Astrocyte (in vitro differentiated cells and primary cell): Measurements from ENCODE around the gene UFL1. TPM values are rescaled to one million over a fixed set of nuclear protein-coding genes. Genes with fewer than 3 reads are reported as not detected.

Source experiments
- DNase-seq: peaks from one replicate; pipeline ENCODE4 v3.0.0-alpha.2; 2010; ENCODE audit warnings: low read depth
- FAIRE-seq: peaks from 2 replicates; lab custom pipeline; 2011; peaks lifted over from hg19 to GRCh38; lab: Jason Lieb, UNC
- H2AFZ ChIP-seq: 2 replicates; pipeline ENCODE4 v1.6.0; 2012; ENCODE audit warnings: low read depth, low read length, inconsistent platforms
- H3K27ac ChIP-seq: 2 replicates; pipeline ENCODE4 v1.5.1; 2011; ENCODE audit warnings: low read depth, low read length, inconsistent platforms
- H3K27me3 ChIP-seq: 2 replicates; pipeline ENCODE4 v1.6.0; 2011; ENCODE audit warnings: low read length, inconsistent platforms; ENCODE audit not compliant: insufficient read depth
- H3K36me3 ChIP-seq: 2 replicates; pipeline ENCODE4 v1.5.1; 2011; ENCODE audit warnings: low read length, inconsistent platforms; ENCODE audit not compliant: insufficient read depth
- H3K4me1 ChIP-seq: 2 replicates; pipeline ENCODE4 v1.5.1; 2011; ENCODE audit warnings: low read length, inconsistent platforms; ENCODE audit not compliant: insufficient read depth
- H3K4me2 ChIP-seq: 2 replicates; pipeline ENCODE4 v1.6.0; 2012; ENCODE audit warnings: low read length, inconsistent platforms
- H3K4me3 ChIP-seq: 2 replicates; pipeline ENCODE4 v1.5.1; 2011; ENCODE audit warnings: low read depth, mild to moderate bottlenecking, low read length, inconsistent platforms; ENCODE audit not compliant: insufficient read depth
- H3K79me2 ChIP-seq: 2 replicates; pipeline ENCODE4 v1.6.0; 2012; ENCODE audit warnings: mild to moderate bottlenecking, low read length, inconsistent platforms; ENCODE audit not compliant: insufficient read depth
- H3K9ac ChIP-seq: 2 replicates; pipeline ENCODE4 v1.6.0; 2012; ENCODE audit warnings: mild to moderate bottlenecking, low read length, inconsistent platforms
- H3K9me3 ChIP-seq: 2 replicates; pipeline ENCODE4 v1.5.1; 2012; ENCODE audit warnings: low read depth, mild to moderate bottlenecking, low read length, inconsistent platforms; ENCODE audit not compliant: insufficient read depth
- H4K20me1 ChIP-seq: 2 replicates; pipeline ENCODE4 v1.6.0; 2012; ENCODE audit warnings: low read length, inconsistent platforms; ENCODE audit not compliant: insufficient read depth
- H3K27ac Mint-ChIP-seq: one replicate; pipeline ENCODE4 v1.8.0; 2021; ENCODE audit warnings: mild to moderate bottlenecking, mixed read lengths; ENCODE audit not compliant: unreplicated experiment
- H3K27me3 Mint-ChIP-seq: one replicate; pipeline ENCODE4 v1.8.0; 2021; ENCODE audit warnings: low read depth, mixed read lengths; ENCODE audit not compliant: unreplicated experiment
- H3K36me3 Mint-ChIP-seq: one replicate; pipeline ENCODE4 v1.8.0; 2021; ENCODE audit warnings: low read depth, mixed read lengths; ENCODE audit not compliant: unreplicated experiment
- H3K4me1 Mint-ChIP-seq: one replicate; pipeline ENCODE4 v1.8.0; 2021; ENCODE audit warnings: low read depth, mixed read lengths; ENCODE audit not compliant: unreplicated experiment
- H3K4me3 Mint-ChIP-seq: one replicate; pipeline ENCODE4 v1.8.0; 2021; ENCODE audit warnings: mild to moderate bottlenecking, moderate library complexity, mixed read lengths; ENCODE audit not compliant: unreplicated experiment
- H3K9me3 Mint-ChIP-seq: one replicate; pipeline ENCODE4 v1.8.0; 2021; ENCODE audit warnings: mild to moderate bottlenecking, mixed read lengths; ENCODE audit not compliant: unreplicated experiment
- CTCF ChIP-seq: IDR thresholded peaks from 2 replicates; pipeline ENCODE4 v1.5.1; 2011; ENCODE audit warnings: low read depth, mild to moderate bottlenecking, inconsistent platforms, low read length, moderate library complexity; ENCODE audit not compliant: insufficient read depth
- EZH2 ChIP-seq: IDR thresholded peaks from 2 replicates; pipeline ENCODE4 v1.6.1; 2012; ENCODE audit warnings: mild to moderate bottlenecking, low read length, inconsistent platforms; ENCODE audit not compliant: insufficient read depth
- total RNA-seq: library from RNA; stranded (reverse); gene quantifications from 2 replicates; pipeline ENCODE4 v1.2.1, GENCODE V29; 2021

Gene UFL1
- total RNA-seq, 1 donor from 2014 or later = 19.5 TPM

- H3K27ac Mint-ChIP-seq = no peak overlapping the region
- no peak for DNase-seq
These were observed 53.8 kb downstream of the UFL1 start for GRCh38 chr6:96575359-96575758.

GRCh38 chr6:96576221-96576620, 54.6 kb downstream of the UFL1 start:
- Histone ChIP-seq H3K9ac (no peak overlapping the region), H3K27me3 (no peaks in the 10 kb centered on the region), H3K27ac (no peak overlapping the region), H3K4me1 (no peaks in the 10 kb centered on the region), H4K20me1 (no peaks in the 10 kb centered on the region), H3K36me3 (no peaks in the 10 kb centered on the region), H2AFZ (no peak overlapping the region), H3K4me3 (no peak overlapping the region), H3K4me2 (no peak overlapping the region), H3K79me2 (no peaks in the 10 kb centered on the region), H3K9me3 (no peaks in the 10 kb centered on the region)
- H3K9me3 Mint-ChIP-seq = no peaks in the 10 kb centered on the region
- H3K36me3 Mint-ChIP-seq = no peaks in the 10 kb centered on the region
- H3K4me3 Mint-ChIP-seq = no peak overlapping the region
- no peaks in the 10 kb centered on the region for H3K27me3 Mint-ChIP-seq
- H3K4me1 Mint-ChIP-seq = no peaks in the 10 kb centered on the region
- H3K27ac Mint-ChIP-seq = no peak overlapping the region
- DNase-seq = no peak
- TF ChIP-seq EZH2 = no peak
- no peak for TF ChIP-seq CTCF
- FAIRE-seq = no peak

More at GRCh38 chr6:96575359-96575758, 53.8 kb downstream of the UFL1 start:
- Histone ChIP-seq H2AFZ (no peak overlapping the region), H3K9ac (no peak overlapping the region), H3K27me3 (no peaks in the 10 kb centered on the region), H3K4me1 (no peaks in the 10 kb centered on the region), H3K79me2 (no peaks in the 10 kb centered on the region), H3K36me3 (no peaks in the 10 kb centered on the region), H3K4me2 (no peak overlapping the region), H3K9me3 (no peaks in the 10 kb centered on the region), H3K27ac (no peak overlapping the region), H4K20me1 (no peaks in the 10 kb centered on the region), H3K4me3 (no peak overlapping the region)
- TF ChIP-seq CTCF = no peak
- TF ChIP-seq EZH2 = no peak
- H3K4me3 Mint-ChIP-seq = no peak overlapping the region
- H3K36me3 Mint-ChIP-seq = no peaks in the 10 kb centered on the region
- no peaks in the 10 kb centered on the region for H3K27me3 Mint-ChIP-seq
- FAIRE-seq = no peak
- H3K4me1 Mint-ChIP-seq = no peaks in the 10 kb centered on the region
- no peaks in the 10 kb centered on the region for H3K9me3 Mint-ChIP-seq

GRCh38 chr6:96582021-96582420, 60.4 kb downstream of the UFL1 start:
- Mint-ChIP-seq H3K27me3 (no peaks in the 10 kb centered on the region), H3K4me1 (no peaks in the 10 kb centered on the region), H3K4me3 (no peak overlapping the region), H3K36me3 (no peaks in the 10 kb centered on the region), H3K27ac (no peak overlapping the region), H3K9me3 (no peaks in the 10 kb centered on the region)
- Histone ChIP-seq H3K36me3 (no peaks in the 10 kb centered on the region), H3K4me1 (no peaks in the 10 kb centered on the region), H3K4me2 (no peak overlapping the region), H3K27ac (no peak overlapping the region), H2AFZ (no peak overlapping the region), H3K9me3 (no peaks in the 10 kb centered on the region), H4K20me1 (no peaks in the 10 kb centered on the region), H3K4me3 (no peak overlapping the region), H3K79me2 (no peaks in the 10 kb centered on the region), H3K27me3 (no peaks in the 10 kb centered on the region), H3K9ac (no peak overlapping the region)
- FAIRE-seq = no peak
- DNase-seq = no peak
- TF ChIP-seq EZH2 (no peak), CTCF (no peak)
